SHP77 treated with DMSO at 0.1 percent for 48 hours (cell line): ENCODE data around the gene BAX.
"Not testable (repeated sequence)": the region's sequence is repeated elsewhere in the genome, so short reads cannot be mapped to it uniquely, and the experiment has no call there.

Experiments used
- DNase-seq: peaks from one replicate; lab custom pipeline; 2025; lab: John Stamatoyannopoulos, UW

The BAX gene

DNA sequence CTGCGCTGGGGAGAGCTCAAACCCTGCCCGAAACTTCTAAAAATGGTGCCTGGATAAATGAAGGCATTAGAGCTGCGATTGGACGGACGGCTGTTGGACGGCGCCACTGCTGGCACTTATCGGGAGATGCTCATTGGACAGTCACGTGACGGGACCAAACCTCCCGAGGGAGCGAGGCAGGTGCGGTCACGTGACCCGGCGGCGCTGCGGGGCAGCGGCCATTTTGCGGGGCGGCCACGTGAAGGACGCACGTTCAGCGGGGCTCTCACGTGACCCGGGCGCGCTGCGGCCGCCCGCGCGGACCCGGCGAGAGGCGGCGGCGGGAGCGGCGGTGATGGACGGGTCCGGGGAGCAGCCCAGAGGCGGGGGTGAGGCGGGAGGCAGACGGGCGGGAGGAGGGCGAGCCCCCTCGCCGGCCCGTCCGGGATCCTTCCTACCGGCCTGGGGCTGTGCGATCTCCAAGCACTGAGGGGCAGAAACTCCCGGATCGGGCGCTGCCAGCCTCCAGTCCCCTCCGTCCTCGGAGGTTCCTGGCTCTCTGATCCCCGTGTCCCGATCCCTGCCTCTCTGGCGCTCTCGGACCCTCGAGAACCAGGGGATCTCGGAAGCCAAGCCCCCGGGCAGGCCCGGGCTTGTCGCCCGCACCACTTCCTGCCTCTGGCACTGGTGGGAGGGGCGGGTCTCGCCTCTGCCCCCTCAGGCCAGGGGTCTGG, at the start of gene BAX:
Gene BAX (plus strand): TSS at position 281 of the 713 bp plus-strand sequence. CDS start 54 bp downstream, at position 335.
- DNase-seq: peak; percentile 93

DNA sequence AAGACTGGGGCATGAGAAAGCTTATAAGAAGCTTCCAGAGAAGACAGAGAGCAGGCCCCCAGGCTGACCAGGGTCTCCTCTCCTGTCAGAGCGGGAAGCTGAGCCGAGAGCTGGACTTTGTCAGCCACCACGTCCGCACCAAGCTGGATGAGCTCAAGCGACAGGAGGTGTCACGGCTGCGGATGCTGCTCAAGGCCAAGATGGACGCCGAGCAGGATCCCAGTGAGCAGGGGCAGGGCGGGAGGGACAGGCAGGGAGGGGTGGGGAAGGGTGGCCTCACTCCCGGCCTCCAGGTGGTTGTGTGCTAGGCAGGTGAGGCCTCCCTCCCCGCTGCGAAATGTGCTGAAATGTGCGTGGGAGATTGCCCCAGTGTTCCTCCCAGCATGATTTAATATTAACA, 49.0 kb upstream of the BAX start:
- DNase-seq: no peak

DNA sequence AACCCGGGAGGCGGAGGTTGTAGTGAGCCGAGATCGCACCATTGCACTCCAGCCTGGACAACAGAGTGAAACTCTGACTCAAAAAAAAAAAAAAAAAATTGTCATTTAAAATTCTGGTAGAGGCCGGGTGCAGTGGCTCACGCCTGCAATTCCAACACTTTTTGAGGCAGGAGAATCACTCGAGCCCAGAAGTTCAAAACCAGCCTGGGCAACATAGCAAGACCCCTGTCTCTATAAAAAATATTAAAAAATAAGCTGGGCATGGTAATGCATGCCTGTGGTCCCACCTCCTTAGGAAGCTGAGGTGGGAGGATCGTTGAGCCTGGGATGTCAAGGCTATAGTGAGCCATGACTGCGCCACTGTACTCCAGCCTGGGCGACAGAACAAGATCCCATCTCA, 48.4 kb upstream of the BAX start:
- DNase-seq: no peak

DNA sequence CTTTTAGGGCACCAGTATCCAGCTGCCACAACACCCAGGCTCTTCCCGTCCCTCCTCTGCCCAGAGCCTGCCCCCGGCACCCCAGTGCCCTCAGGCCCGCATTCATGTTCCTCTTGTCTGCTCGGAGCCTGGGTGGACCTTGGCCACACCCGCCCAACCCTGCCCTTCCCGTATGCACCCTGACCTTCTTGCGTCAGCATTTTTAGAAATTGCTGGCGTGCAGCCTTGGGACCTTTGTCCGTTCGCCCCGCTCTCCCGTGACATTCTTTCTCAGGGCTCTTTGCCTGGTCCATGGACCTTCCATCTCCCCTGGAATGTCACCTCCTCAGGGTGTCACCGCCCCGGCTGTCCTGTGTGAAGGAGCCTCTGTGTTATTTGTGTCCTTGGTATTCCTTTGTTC, 47.0 kb upstream of the BAX start:
- no peak for DNase-seq

DNA sequence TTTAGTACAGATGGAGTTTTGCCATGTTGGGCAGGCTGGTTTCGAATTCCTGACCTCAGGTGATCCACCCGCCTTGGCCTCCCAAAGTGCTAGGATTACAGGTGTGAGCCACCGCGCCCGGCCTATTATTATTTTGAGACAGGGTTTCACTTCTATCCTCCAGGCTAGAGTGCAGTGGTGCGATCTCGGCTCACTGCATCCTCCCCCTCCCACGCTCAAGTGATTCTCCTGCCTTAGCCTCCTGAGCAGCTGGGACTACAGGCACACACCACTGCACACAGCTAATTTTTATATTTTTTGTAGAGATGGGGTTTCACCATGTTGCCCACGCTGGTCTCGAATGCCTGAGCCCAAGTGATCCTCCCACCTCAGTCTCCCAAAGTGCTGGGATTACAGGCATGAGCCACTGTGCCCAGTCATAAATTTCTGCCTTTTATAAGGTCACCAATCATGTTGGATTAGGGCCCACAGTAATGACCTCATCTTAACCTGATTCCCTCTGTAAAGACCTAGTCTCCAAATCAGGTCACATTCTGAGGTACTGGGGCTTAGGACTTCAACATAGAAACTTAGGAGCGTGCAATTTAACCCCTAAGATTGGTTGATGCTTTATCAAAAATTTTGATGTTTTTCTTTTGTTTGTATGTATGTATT, 45.1 kb upstream of the BAX start:
- DNase-seq: not testable (repeated sequence)

DNA sequence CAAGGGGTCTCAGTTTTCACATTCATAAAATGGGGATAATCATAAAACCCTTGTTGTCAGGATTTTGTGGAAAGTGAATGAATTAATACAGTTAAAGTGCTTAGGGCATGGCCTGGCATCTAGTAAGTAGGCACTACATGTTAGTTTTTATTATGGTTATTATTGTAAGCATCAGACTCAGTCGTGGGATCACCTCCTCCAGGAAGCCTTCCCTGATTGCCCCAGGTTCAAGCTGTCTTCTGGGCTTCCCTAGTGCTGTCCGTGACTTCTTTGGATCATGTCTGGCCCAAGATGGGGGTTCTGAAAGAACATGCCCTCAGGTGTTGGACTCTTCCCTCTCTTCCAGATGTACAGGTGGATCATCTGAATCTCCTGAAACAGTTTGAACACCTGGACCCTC, 43.9 kb upstream of the BAX start:
- no peak for DNase-seq

DNA sequence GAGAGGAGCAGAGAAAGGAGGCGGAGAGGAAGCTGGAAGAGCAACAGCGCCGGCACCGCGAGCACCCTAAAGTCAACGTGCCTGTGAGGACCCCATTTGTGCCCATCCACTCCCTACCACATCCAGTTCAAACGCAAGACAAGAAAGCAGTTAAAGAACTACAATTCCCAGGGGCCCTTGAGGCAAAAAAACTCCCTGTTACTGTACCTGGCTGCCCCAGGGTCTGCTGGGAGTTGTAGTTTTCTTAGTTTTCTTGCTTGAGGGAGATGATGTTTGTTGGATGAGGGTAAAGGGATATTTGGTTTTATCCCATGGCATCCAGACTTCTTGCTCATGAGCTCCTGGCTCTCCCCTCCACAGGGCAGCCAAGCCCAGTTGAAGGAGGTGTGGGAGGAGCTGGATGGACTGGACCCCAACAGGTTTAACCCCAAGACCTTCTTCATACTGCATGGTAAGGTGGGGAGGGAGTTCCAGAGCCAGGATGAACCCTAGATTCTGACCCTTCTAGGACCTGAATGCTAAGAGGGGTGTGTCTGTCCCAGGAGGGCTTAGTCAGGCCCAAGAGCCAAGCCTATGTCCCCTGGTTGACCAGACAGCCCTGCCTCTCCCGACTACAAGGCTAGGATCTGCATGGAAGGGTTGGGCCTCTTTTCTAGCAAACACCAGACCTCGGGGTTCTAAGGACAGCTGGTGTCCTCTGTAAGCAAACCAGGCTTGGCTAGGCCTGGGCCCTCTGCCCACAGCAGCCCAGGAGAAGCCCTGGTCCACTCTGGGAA, 41.4 kb upstream of the BAX start:
- no peak for DNase-seq

DNA sequence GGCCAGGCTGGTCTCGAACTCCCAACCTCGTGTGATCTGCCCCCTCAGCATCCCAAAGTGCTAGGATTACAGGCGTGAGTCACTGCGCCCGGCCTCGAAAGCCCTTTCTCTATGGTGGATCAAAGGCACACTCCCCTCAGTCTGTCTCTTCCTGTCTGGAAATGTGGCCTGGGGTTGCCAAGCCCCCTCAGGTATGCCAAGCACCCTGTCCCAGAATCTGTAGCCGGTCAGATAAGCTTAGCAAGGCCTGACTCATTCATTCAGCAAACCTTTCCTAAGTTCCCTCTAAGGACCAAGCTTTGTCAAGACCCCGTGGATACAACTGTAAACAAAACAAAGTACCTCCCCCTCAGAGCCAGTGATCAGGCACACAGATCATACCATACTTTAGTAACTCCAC, 40.5 kb upstream of the BAX start:
- no peak for DNase-seq

DNA sequence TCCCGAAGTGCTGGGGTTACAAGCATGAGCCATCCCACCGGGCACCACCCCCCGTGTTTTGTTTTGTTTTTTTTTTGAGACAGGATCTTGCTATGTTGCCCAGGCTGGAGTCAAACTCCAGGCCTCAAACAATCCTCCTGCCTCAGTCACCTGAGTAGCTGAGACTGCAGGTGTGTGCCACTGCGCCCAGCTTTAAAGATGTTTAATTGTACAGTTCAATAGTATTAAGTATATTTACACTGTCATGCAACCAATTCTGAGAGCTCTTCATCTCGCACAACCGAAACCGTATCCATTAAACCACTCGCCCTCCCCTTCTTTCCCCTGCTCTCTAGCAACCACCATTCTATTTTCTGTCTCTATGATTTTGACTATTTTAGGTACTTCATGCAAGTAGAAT, 38.9 kb upstream of the BAX start:
- DNase-seq: no peak

DNA sequence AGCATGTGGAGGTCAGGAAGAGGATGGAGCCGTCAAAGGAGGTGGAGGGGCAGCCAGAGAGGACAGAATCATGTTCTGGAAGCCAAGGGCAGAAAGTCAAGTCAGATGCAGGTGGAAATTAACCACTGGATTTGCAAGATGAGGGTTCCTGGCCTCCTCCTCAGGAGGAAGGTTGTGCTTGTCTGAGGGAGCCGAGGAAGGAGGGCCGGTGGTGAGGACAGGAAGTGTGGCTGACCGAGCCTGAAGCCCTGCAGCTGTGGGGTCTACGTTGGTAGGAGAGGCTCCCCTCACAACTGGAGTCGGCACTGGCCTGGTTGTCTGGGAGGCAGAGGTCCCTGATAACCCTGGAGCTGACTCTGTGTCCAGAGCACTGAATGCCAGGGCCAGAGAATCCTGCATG, 36.6 kb upstream of the BAX start:
- no peak for DNase-seq

DNA sequence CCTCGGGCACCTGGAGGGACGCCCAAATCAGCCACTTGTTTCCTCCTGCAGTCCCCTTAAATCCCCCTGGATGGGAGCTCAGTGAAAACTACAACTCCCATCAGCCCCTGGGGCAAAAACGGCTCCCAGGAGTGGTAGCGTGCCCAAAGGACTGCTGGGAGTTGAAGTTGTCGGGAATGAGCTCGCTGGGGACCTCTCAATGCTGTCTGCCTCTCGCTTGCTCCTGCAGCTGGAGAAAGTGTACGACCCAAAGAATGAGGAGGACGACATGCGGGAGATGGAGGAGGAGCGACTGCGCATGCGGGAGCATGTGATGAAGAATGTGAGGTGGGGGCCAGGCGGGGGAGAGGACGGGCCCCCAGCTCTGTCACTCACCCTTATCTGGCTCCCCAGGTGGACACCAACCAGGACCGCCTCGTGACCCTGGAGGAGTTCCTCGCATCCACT, 35.9 kb upstream of the BAX start:
- no peak for DNase-seq

DNA sequence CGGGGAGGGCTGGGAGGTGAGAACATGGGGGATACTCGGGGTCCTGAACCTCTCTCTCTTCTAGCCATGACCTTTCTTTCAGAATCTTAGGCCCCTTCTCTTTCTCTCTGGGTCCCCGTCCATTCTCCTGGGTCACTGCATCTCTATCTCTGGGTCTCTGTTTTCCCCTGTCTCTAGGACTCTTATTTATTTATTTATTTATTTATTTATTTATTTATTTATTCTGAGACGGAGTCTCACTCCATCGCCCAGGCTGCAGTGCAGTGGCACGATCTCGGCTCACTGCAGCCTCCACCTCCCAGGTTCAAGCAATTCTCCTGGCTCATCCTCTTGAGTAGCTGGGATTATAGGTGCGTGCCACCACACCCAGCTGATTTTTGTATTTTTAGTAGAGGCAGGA, 35.4 kb upstream of the BAX start:
- not testable (repeated sequence) for DNase-seq

DNA sequence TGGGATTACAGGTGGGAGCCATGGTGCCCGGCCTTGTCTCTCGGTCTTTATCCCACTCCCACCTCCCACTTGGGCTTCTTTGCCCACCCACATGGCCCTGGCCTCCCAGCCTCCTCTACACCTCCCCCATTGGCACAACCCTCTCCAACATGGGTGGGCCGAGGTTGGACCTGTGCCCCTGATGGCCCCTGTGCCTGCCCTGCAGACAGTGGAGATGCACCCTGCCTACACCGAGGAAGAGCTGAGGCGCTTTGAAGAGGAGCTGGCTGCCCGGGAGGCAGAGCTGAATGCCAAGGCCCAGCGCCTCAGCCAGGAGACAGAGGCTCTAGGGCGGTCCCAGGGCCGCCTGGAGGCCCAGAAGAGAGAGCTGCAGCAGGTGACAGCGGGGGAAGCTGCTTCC, 33.7 kb upstream of the BAX start:
- no peak for DNase-seq

DNA sequence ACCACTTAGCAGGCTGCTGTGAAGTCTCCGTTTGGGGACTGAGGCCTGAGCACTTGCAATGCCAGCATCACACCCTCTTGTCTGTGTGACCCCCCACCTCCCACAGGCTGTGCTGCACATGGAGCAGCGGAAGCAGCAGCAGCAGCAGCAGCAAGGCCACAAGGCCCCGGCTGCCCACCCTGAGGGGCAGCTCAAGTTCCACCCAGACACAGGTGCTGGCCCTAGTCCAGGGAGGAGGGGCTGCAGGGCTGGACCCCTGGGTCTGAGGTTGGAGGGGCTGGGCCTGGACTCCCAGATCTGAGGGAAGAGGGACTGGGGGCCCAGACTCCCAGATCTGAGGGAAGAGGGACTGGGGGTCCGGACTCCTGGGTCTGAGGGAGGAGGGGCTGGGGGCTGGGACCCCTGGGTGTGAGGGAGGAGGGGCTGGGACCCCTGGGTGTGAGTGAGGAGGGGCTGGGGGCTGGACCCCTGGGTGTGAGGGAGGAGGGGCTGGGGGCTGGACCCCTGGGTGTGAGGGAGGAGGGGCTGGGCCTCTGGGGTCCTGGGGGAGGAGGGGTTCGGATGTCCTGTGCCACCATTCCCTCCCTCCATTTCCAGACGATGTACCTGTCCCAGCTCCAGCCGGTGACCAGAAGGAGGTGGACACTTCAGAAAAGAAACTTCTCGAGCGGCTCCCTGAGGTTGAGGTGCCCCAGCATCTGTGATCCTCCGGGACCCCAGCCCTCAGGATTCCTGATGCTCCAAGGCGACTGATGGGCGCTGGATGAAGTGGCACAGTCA, 32.8 kb upstream of the BAX start:
- DNase-seq: no peak

DNA sequence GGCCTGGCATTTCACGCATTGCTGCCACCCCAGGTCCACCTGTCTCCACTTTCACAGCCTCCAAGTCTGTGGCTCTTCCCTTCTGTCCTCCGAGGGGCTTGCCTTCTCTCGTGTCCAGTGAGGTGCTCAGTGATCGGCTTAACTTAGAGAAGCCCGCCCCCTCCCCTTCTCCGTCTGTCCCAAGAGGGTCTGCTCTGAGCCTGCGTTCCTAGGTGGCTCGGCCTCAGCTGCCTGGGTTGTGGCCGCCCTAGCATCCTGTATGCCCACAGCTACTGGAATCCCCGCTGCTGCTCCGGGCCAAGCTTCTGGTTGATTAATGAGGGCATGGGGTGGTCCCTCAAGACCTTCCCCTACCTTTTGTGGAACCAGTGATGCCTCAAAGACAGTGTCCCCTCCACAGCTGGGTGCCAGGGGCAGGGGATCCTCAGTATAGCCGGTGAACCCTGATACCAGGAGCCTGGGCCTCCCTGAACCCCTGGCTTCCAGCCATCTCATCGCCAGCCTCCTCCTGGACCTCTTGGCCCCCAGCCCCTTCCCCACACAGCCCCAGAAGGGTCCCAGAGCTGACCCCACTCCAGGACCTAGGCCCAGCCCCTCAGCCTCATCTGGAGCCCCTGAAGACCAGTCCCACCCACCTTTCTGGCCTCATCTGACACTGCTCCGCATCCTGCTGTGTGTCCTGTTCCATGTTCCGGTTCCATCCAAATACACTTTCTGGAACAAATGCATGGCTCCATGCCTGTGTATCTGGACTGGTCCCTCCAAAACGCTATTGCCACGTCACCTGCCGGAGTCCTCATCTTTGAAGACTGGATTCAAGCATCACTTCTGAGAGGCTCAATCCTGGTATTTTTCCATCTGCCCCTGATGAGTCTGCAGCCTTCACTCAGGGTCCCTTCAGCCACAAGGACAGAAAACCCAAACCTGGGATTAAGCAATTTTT, 31.9 kb upstream of the BAX start:
- no peak for DNase-seq

DNA sequence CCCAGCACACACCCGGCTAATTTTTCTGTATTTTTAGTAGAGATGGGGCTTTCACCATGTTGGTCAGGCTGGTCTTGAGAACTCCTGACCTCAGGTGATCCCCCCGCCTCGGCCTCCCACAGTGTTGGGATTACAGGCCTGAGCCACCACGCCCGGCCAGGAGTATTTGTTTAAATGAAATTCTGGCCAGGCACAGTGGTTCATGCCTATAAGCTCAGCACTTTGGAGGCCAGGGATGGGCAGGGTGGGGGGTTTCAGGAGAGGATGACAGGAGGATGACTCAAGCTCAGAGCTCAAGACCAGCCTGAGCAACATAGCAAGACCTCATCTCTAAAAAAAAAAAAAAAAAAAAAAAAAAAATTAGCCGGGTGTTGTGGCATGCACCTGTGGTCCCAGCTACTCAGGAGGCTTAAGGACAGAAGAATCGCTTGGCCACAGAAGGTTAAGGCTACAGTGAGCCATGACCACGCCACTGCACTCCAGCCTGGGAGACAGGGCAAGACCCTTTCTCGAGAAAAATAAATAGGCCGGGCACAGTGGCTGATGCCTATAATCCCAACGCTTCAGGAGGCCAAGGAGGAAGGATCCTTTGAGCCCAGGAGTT, 29.3 kb upstream of the BAX start:
- DNase-seq: no peak

DNA sequence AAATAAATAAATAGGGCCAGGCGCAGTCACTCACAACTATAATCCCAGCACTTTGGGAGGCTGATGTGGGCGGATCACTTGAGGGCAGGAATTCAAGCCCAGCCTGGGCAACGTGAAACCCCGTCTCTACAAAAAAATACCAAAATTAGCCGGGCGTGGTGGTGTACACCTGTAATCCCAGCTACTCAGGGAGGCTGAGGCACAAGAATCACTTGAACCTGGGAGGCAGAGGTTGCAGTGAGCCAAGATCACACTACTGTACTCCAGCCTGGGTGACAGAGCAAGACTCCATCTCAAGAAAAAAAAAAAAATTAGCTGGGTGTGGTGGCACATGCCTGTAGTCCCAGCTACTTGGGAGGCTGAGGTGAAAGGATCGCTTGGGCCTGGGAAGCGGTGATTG, 28.8 kb upstream of the BAX start:
- not testable (repeated sequence) for DNase-seq

DNA sequence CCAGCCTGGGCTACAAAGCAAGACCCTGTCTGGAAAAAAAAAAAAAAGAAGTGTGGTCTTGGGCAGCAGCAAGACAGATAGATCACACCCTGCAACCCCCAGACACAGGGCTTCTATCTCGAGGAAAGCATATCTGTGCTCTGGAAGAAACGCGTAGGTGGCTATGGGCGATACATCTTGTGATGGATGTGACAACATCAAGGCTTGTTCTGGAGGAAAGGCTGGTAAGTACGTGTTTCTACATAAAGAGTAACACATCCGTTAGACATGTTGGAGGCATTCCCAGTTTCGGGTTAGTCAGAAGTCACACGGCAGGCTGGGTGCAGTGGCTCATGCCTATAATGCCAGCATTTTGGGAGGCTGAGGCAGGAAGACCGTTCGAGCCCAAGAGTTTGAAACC, 27.8 kb upstream of the BAX start:
- no peak for DNase-seq

DNA sequence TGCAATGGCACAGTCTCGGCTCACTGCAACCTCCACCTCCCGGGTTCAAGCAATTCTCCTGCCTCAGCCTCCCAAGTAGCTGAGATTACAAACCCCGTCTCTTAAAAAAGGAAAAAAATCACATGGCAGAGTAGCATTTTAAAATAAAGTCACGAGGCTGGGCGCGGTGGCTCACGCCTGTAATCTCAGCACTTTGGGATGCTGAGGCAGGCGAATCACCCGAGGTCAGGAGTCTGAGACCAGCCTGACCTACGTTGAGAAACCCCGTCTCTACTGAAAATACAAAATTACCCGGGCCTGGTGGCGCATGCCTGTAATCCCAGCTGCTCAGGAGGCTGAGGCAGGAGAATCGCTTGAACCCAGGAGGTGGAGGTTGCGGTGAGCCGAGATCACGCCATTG, 27.0 kb upstream of the BAX start:
- DNase-seq: not testable (repeated sequence)

DNA sequence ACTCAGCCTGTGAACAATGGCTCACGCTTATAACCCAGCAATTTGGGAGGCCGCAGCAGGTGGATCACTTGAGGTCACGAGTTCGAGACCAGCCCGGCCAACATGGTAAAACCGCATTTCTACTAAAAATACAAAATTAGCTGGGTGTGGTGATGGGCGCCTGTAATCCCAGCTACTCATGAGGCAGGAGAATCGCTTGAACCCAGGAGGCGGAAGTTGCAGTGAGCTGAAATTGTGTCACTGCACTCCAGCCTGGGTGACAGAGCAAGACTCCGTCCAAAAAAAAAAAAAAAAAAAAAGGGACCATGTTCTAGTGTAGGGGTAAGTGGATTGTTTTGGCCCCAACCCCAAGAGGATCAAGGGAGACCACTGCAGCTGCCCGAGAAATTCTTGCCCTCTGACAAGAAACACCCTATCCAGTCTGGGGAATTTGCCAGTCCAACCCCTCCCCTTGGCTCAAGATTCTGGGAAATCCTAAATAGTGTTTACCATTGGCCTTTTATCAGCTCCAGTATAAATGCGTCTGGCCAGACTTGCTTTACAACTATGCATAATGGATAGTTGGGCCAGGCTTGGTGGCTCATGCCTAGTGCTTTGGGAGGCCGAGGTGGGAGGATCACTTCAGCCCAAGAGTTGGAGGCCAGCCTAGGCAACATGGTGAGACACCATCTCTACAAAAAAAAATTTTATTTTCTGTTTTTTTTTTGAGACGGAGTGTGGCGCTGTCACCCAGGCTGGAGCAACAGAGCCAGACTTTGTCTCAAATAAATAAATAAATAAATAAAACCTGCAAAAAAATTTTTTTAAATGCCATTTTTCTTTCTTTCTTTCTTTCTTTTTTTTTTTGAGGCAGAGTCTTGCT, 26.3 kb upstream of the BAX start:
- DNase-seq: no peak
